ENCODE data around the gene LOXL4. TPM values are rescaled to one million over a fixed set of nuclear protein-coding genes. Genes with fewer than 3 reads are reported as not detected.

LOXL4 gene
- total RNA-seq, 1 experiment from 2014 or later, result not detected

DNA sequence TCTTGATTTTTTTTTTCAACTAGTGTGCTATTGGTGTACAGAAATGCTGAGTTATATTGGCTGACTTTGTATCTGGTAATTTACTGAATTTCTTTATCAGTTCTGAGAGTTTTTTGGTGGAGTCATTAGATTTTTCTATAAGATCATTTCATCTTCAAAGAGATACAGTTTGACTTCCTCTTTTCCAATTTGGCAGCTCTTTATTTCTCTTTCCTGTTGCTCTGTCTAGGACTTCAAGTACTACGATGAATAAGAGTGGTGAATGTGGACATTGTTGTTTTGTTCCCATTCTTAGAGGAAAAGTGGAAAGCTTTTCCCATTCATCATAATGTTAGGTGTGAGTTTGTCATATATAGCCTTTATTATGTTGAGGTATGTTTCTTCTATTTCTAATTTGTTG is 50.2 kb downstream of the LOXL4 start:
- intact Hi-C loops (cut with micrococcal nuclease; ENCODE audit: unreplicated experiment), result no loop called here
- H3K4me1 ChIP-seq (ENCODE audit: insufficient read depth, low read length, poor library complexity, severe bottlenecking), result no peaks in the 10 kb centered on the region
- no peak for DNase-seq (ENCODE audit: low spot score)
- peaks cover 4% of the 10 kb centered on the region for H3K9me3 ChIP-seq (ENCODE audit: low read depth, low read length, poor library complexity, severe bottlenecking)
- H3K27me3 ChIP-seq (replicated peaks; ENCODE audit: insufficient read depth, low read depth, low read length, poor library complexity), result no peaks in the 10 kb centered on the region
- peaks cover 3% of the 10 kb centered on the region for H3K36me3 ChIP-seq (ENCODE audit: insufficient read depth, low read length, poor library complexity, severe bottlenecking)
- POLR2A ChIA-PET (ENCODE audit: low non-redundant PET), result no interaction called here
- TF ChIP-seq EZH2 (IDR thresholded peaks at IDR 0.05; ENCODE audit: borderline replicate concordance, low read depth, low read length, poor library complexity, severe bottlenecking), result no peak
- TF ChIP-seq CTCF (conservative IDR thresholded peaks at IDR 0.05; ENCODE audit: low read depth, low read length), result no peak
- no TSS peak for BruUV-seq (replicated peaks)
- H3K27ac ChIP-seq (ENCODE audit: low read depth, low read length, poor library complexity, severe bottlenecking), result no peak overlapping the region
- H3K4me3 ChIP-seq (ENCODE audit: low read depth, low read length, poor library complexity, severe bottlenecking), result no peak overlapping the region
- CTCF ChIA-PET, result no interaction called here

GRCh38 chr10:98215373-98215772 is 52.6 kb downstream of the LOXL4 start:
- POLR2A ChIA-PET (ENCODE audit: low non-redundant PET), result no interaction called here
- TF ChIP-seq EZH2 (IDR thresholded peaks at IDR 0.05; ENCODE audit: borderline replicate concordance, low read depth, low read length, poor library complexity, severe bottlenecking) (no peak), CTCF (conservative IDR thresholded peaks at IDR 0.05; ENCODE audit: low read depth, low read length) (no peak)
- no peaks in the 10 kb centered on the region for H3K27me3 ChIP-seq (replicated peaks; ENCODE audit: insufficient read depth, low read depth, low read length, poor library complexity)
- DNase-seq (ENCODE audit: low spot score), result no peak
- intact Hi-C loops (cut with micrococcal nuclease; ENCODE audit: unreplicated experiment), result no loop called here
- no peaks in the 10 kb centered on the region for H3K4me1 ChIP-seq (ENCODE audit: insufficient read depth, low read length, poor library complexity, severe bottlenecking)
- H3K36me3 ChIP-seq (ENCODE audit: insufficient read depth, low read length, poor library complexity, severe bottlenecking), result peaks cover 3% of the 10 kb centered on the region
- CTCF ChIA-PET, result no interaction called here
- H3K4me3 ChIP-seq (ENCODE audit: low read depth, low read length, poor library complexity, severe bottlenecking), result no peak overlapping the region
- no peak overlapping the region for H3K27ac ChIP-seq (ENCODE audit: low read depth, low read length, poor library complexity, severe bottlenecking)
- BruUV-seq (replicated peaks), result no TSS peak
- peaks cover 4% of the 10 kb centered on the region for H3K9me3 ChIP-seq (ENCODE audit: low read depth, low read length, poor library complexity, severe bottlenecking)

DNA sequence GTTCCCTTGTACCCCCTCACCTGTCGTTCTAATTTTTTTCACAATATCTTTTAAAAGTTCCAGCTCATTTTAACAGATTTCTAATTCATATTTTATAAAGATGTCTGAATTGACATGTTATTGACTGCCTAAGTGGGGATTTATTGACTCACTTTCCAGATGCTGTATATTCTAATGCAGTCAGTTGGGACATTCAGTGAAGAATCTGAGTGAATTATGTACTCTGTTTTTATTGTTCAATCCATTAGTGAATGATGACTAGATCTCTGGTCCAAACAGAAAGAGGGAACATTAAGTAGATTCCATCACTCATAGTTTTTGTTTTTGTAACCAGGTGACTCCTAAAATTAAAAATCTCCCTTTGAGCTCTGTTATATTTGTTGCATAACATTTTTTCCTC is 54.3 kb downstream of the LOXL4 start:
- no peaks in the 10 kb centered on the region for H3K27me3 ChIP-seq (replicated peaks; ENCODE audit: insufficient read depth, low read depth, low read length, poor library complexity)
- no TSS peak for BruUV-seq (replicated peaks)
- TF ChIP-seq EZH2 (IDR thresholded peaks at IDR 0.05; ENCODE audit: borderline replicate concordance, low read depth, low read length, poor library complexity, severe bottlenecking), result no peak
- TF ChIP-seq CTCF (conservative IDR thresholded peaks at IDR 0.05; ENCODE audit: low read depth, low read length), result no peak
- intact Hi-C loops (cut with micrococcal nuclease; ENCODE audit: unreplicated experiment), result no loop called here
- H3K4me3 ChIP-seq (ENCODE audit: low read depth, low read length, poor library complexity, severe bottlenecking), result no peak overlapping the region
- H3K36me3 ChIP-seq (ENCODE audit: insufficient read depth, low read length, poor library complexity, severe bottlenecking), result peaks cover 7% of the 10 kb centered on the region
- CTCF ChIA-PET, result no interaction called here
- H3K4me1 ChIP-seq (ENCODE audit: insufficient read depth, low read length, poor library complexity, severe bottlenecking), result no peaks in the 10 kb centered on the region
- DNase-seq (ENCODE audit: low spot score), result no peak
- no peak overlapping the region for H3K27ac ChIP-seq (ENCODE audit: low read depth, low read length, poor library complexity, severe bottlenecking)
- POLR2A ChIA-PET (ENCODE audit: low non-redundant PET), result no interaction called here
- no peaks in the 10 kb centered on the region for H3K9me3 ChIP-seq (ENCODE audit: low read depth, low read length, poor library complexity, severe bottlenecking)

Measured in A673 (cell line).